Stomach smooth muscle (tissue), 2 donors: ENCODE measurements around the gene SNAP23.

Experiments
- H3K27ac ChIP-seq: one replicate; pipeline ENCODE4 v1.7.0; 2013; ENCODE audit warnings: mild to moderate bottlenecking, low read length, inconsistent platforms
- H3K27me3 ChIP-seq, 2 donors: one replicate each; pipeline ENCODE4 v1.7.0; 2013; ENCODE audit warnings: low read length in 2 of 2; ENCODE audit not compliant: insufficient read depth in 2 of 2, control insufficient read depth in 1 of 2
- H3K36me3 ChIP-seq, 2 donors: one replicate each; pipeline ENCODE4 v1.7.0; 2013; ENCODE audit warnings: low read length in 2 of 2; ENCODE audit not compliant: control insufficient read depth in 2 of 2, insufficient read depth in 2 of 2
- H3K4me1 ChIP-seq: one replicate; pipeline ENCODE4 v1.7.0; 2013; ENCODE audit warnings: low read length; ENCODE audit not compliant: control insufficient read depth, insufficient read depth
- H3K4me3 ChIP-seq, 2 donors: one replicate each; pipeline ENCODE4 v1.7.0; 2013; ENCODE audit warnings: low read length in 2 of 2
- H3K9ac ChIP-seq, 2 donors: one replicate each; pipeline ENCODE4 v1.7.0; 2013; ENCODE audit warnings: low read length in 2 of 2, mild to moderate bottlenecking in 1 of 2
- H3K9me3 ChIP-seq, 2 donors: one replicate each; pipeline ENCODE4 v1.7.0; 2013; ENCODE audit warnings: low read length in 2 of 2; ENCODE audit not compliant: control insufficient read depth in 2 of 2
- donor health status: healthy.
- donor health status: Pancreatic carcinoma.

Gene SNAP23

GRCh38 chr15:42465520-42466259 is 29.7 kb upstream of the SNAP23 start:
- H3K27ac ChIP-seq, result no peak overlapping the region
- H3K9me3 ChIP-seq, result no peaks in the 10 kb centered on the region
- H3K4me3 ChIP-seq, result no peak overlapping the region
- peaks cover 2 to 5% of the 10 kb centered on the region in 2 donors for H3K36me3 ChIP-seq
- H3K9ac ChIP-seq, result no peak overlapping the region
- H3K4me1 ChIP-seq, result no peaks in the 10 kb centered on the region
- H3K27me3 ChIP-seq, result no peaks in the 10 kb centered on the region

GRCh38 chr15:42471002-42471401 is 24.4 kb upstream of the SNAP23 start:
- no peaks in the 10 kb centered on the region for H3K4me1 ChIP-seq
- H3K36me3 ChIP-seq, result no peaks in the 10 kb centered on the region
- no peak overlapping the region for H3K27ac ChIP-seq
- no peaks in the 10 kb centered on the region for H3K27me3 ChIP-seq
- H3K9ac ChIP-seq, result peak overlapping the region; percentile 14 to 41
- H3K9me3 ChIP-seq, result no peaks in the 10 kb centered on the region
- H3K4me3 ChIP-seq, result no peak overlapping the region

GRCh38 chr15:42474827-42475226 is 20.6 kb upstream of the SNAP23 start:
- peak overlapping the region in 1 of 2 donors; percentile 6 for H3K9ac ChIP-seq
- no peak overlapping the region for H3K27ac ChIP-seq
- no peaks in the 10 kb centered on the region for H3K27me3 ChIP-seq
- no peak overlapping the region for H3K4me3 ChIP-seq
- H3K9me3 ChIP-seq, result no peaks in the 10 kb centered on the region
- H3K36me3 ChIP-seq, result no peaks in the 10 kb centered on the region
- H3K4me1 ChIP-seq, result no peaks in the 10 kb centered on the region

DNA sequence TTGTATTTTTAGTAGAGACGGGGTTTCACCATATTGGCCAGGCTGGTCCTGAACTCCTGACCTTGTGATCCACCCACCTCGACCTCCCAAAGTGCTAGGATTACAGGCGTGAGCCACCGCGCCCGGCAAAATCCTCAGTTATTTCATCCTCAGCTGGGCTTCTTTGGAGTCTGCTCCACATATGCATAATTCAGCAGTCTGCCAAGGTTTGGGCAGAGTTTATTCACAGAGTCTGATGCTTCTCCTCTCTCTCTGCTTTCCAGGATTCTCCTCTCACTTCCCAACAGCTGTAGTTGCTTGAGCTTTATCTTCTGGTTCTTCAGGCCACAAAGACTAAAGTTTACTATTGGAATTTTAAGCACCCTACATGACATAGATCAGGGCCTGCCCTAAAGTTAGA is 12.7 kb upstream of the SNAP23 start:
- Histone ChIP-seq H3K27me3 (no peaks in the 10 kb centered on the region), H3K36me3 (peaks cover 0 to 2% of the 10 kb centered on the region in 2 donors), H3K9ac (no peak overlapping the region), H3K9me3 (no peaks in the 10 kb centered on the region), H3K4me1 (no peaks in the 10 kb centered on the region), H3K27ac (no peak overlapping the region), H3K4me3 (no peak overlapping the region)

- H3K9me3 ChIP-seq, result no peaks in the 10 kb centered on the region
- H3K27ac ChIP-seq, result no peak overlapping the region
- no peaks in the 10 kb centered on the region for H3K4me1 ChIP-seq
- peaks cover 0 to 2% of the 10 kb centered on the region in 2 donors for H3K36me3 ChIP-seq
- H3K4me3 ChIP-seq, result no peak overlapping the region
- H3K27me3 ChIP-seq, result no peaks in the 10 kb centered on the region
- H3K9ac ChIP-seq, result no peak overlapping the region
Observed at GRCh38 chr15:42483677-42484076, 11.8 kb upstream of the SNAP23 start.

DNA sequence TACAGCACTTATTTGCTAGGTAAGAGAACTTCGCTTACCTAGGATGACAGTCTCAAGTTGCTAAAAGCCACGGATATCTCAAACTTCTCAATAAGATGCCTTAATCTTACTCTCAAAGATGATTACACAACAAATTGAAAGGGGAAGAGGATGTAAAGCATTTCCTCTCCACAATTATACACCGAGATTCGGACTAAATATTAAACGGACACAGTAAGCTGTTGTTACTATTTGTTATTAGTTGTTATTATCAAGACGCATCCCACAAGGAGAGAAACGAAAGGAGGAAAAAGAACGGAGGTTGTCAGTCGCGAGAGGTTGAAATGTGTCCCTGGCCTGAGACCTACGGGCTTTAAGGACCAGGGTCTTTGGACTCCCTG is 5.2 kb upstream of the SNAP23 start:
- Histone ChIP-seq H3K9ac (peak overlapping the region; percentile 80 to 99), H3K36me3 (peaks cover 0 to 2% of the 10 kb centered on the region in 2 donors), H3K4me3 (peak overlapping the region; percentile 72 to 98), H3K27me3 (no peaks in the 10 kb centered on the region), H3K9me3 (no peaks in the 10 kb centered on the region), H3K27ac (peak overlapping the region; percentile 96), H3K4me1 (peaks cover 10% of the 10 kb centered on the region)

- Histone ChIP-seq H3K27ac (peak within 1 kb of the TSS; percentile 96), H3K36me3 (no peaks in the 10 kb centered on the region), H3K4me3 (peak within 1 kb of the TSS; percentile 72 to 98), H3K9me3 (no peaks in the 10 kb centered on the region), H3K9ac (peak within 1 kb of the TSS; percentile 80 to 99), H3K4me1 (peaks cover 10% of the 10 kb centered on the region), H3K27me3 (no peaks in the 10 kb centered on the region)
Observed at GRCh38 chr15:42490671-42491538, 4.5 kb upstream of the SNAP23 start, which contains the start of gene ZNF106. Gene ZNF106, minus strand, starts transcription at chr15:42491141. Its CDS starts 18,852 bp downstream, at chr15:42472289.

GRCh38 chr15:42491539-42492225 is 3.8 kb upstream of the SNAP23 start:
- H3K9ac ChIP-seq, result peak overlapping the region; percentile 80 to 99
- H3K36me3 ChIP-seq, result no peaks in the 10 kb centered on the region
- H3K9me3 ChIP-seq, result no peaks in the 10 kb centered on the region
- peak overlapping the region; percentile 96 for H3K27ac ChIP-seq
- peaks cover 10% of the 10 kb centered on the region for H3K4me1 ChIP-seq
- H3K27me3 ChIP-seq, result no peaks in the 10 kb centered on the region
- peak overlapping the region; percentile 72 to 98 for H3K4me3 ChIP-seq

DNA sequence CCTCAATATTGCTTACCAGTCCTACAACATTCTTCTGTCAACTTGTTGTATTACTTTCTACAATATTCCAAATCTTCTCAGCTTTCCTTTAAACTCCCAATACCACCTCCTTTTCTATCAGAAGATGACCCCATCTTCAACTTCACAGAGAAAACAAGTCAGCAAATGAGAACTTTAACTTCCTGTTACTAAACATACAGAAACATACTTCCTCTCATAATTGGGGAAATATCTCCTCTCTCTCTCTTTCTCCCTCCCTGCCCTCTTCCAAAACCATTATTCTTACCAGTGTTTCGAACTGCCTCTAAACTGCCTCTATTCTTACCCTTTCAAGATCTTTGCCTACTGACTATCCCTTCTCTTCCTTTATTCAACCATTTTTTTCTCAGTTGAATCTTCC is 1.8 kb upstream of the SNAP23 start:
- Histone ChIP-seq H3K36me3 (no peaks in the 10 kb centered on the region), H3K4me1 (peaks cover 15% of the 10 kb centered on the region), H3K27me3 (no peaks in the 10 kb centered on the region), H3K27ac (no peak overlapping the region), H3K4me3 (no peak overlapping the region), H3K9me3 (no peaks in the 10 kb centered on the region), H3K9ac (no peak overlapping the region)

- H3K27me3 ChIP-seq, result no peaks in the 10 kb centered on the region
- H3K27ac ChIP-seq, result peak overlapping the region; percentile 64
- H3K4me3 ChIP-seq, result peak overlapping the region; percentile 94 to 96
- H3K9ac ChIP-seq, result peak overlapping the region; percentile 84 to 92
- H3K36me3 ChIP-seq, result no peaks in the 10 kb centered on the region
- no peaks in the 10 kb centered on the region for H3K9me3 ChIP-seq
- H3K4me1 ChIP-seq, result peaks cover 15% of the 10 kb centered on the region
Observed at GRCh38 chr15:42494998-42495360, 455 bp upstream of the SNAP23 start.
